HepG2 (cell line): ENCODE data around the gene TBXA2R. TPM values are rescaled to one million over a fixed set of nuclear protein-coding genes. Genes with fewer than 3 reads are reported as not detected.

Experiments used
- EED ChIP-seq: sonication (generic); formaldehyde crosslinking; IDR thresholded peaks from 2 replicates; pipeline ENCODE4 v1.5.0; 2020; ENCODE audit warnings: mild to moderate bottlenecking, missing genetic modification reagents
- HNF4A ChIP-seq: sonication (generic); formaldehyde crosslinking; IDR thresholded peaks from 2 replicates; pipeline ENCODE4 v1.4.0; 2020; ENCODE audit warnings: missing genetic modification reagents
- HOXA5 ChIP-seq: sonication (generic); formaldehyde crosslinking; IDR thresholded peaks from 2 replicates; pipeline ENCODE4 v1.4.0; 2020; ENCODE audit warnings: missing genetic modification reagents
- NFE2L1 ChIP-seq: sonication (generic); formaldehyde crosslinking; IDR thresholded peaks from 2 replicates; pipeline ENCODE4 v1.4.0; 2020; ENCODE audit warnings: missing genetic modification reagents, mild to moderate bottlenecking, borderline replicate concordance
- ZNF556 ChIP-seq: sonication (generic); formaldehyde crosslinking; IDR thresholded peaks from 2 replicates; pipeline ENCODE4 v1.4.0; 2020; ENCODE audit warnings: mild to moderate bottlenecking, missing genetic modification reagents, borderline replicate concordance
- ZNF589 ChIP-seq: sonication (generic); formaldehyde crosslinking; conservative IDR thresholded peaks from 2 replicates; pipeline ENCODE4 v1.8.0; 2022; ENCODE audit warnings: mild to moderate bottlenecking, moderate library complexity, missing genetic modification reagents
- ZSCAN22 ChIP-seq: sonication (generic); formaldehyde crosslinking; IDR thresholded peaks from 2 replicates; pipeline ENCODE4 v1.4.0; 2020; ENCODE audit warnings: mild to moderate bottlenecking, missing genetic modification reagents
- ZSCAN31 ChIP-seq: sonication (generic); formaldehyde crosslinking; IDR thresholded peaks from 2 replicates; pipeline ENCODE4 v1.5.0; 2020; ENCODE audit warnings: low read depth, mild to moderate bottlenecking, missing genetic modification reagents
- polyA plus RNA-seq, 8 experiments: library from polyadenylated mRNA; depleted of rRNA in 3 of 8; stranded (reverse) in 7 of 8; unstranded in 1 of 8; fragments of >200 nt; fragmentation: Illumina TruSeq in 4 of 8; extraction: Trizol in 4 of 8; gene quantifications; 2 replicates each; pipeline versions ENCODE4 v1.2.1 to v1.2.3, GENCODE V29; 2011 to 2016; ENCODE audit warnings: low read depth in 4 of 8, missing spikeins in 1 of 8, mixed read lengths in 1 of 8; ENCODE audit not compliant: insufficient read depth in 1 of 8
- total RNA-seq, 5 experiments: library from RNA; depleted of rRNA; stranded (reverse); fragments of >200 nt; fragmentation: Illumina TruSeq; extraction: Trizol; gene quantifications; 2 replicates each; pipeline ENCODE4 v1.2.3, GENCODE V29; 2016; ENCODE audit warnings: low read depth in 1 of 5
- TF ChIP-seq, protein P1 (sequence below): sonication (generic); formaldehyde crosslinking; IDR thresholded peaks from 2 replicates; pipeline ENCODE4 v1.4.0; 2020; ENCODE audit warnings: missing genetic modification reagents
- TF ChIP-seq, protein P2 (sequence below): sonication (generic); formaldehyde crosslinking; IDR thresholded peaks from 2 replicates; pipeline ENCODE4 v1.4.0; 2020; ENCODE audit warnings: missing genetic modification reagents
- TF ChIP-seq, protein P3 (sequence below): sonication (generic); formaldehyde crosslinking; IDR thresholded peaks from 2 replicates; pipeline ENCODE4 v1.9.0; 2021; ENCODE audit warnings: missing genetic modification reagents, borderline replicate concordance
- TF ChIP-seq, protein P4 (sequence below): sonication (generic); formaldehyde crosslinking; IDR thresholded peaks from 2 replicates; pipeline ENCODE4 v1.5.0; 2020; ENCODE audit warnings: mild to moderate bottlenecking, missing genetic modification reagents, borderline replicate concordance
- TF ChIP-seq, protein P5 (sequence below): sonication (generic); formaldehyde crosslinking; conservative IDR thresholded peaks from 2 replicates; pipeline ENCODE4 v1.5.0; 2020; ENCODE audit warnings: missing genetic modification reagents

Gene TBXA2R
- total and polyA plus RNA-seq, 2 of the 13 experiments (the other 11 are each of a cell fraction or from before 2014, with no cell fraction given) = 0.09 TPM; not detected in 1

DNA sequence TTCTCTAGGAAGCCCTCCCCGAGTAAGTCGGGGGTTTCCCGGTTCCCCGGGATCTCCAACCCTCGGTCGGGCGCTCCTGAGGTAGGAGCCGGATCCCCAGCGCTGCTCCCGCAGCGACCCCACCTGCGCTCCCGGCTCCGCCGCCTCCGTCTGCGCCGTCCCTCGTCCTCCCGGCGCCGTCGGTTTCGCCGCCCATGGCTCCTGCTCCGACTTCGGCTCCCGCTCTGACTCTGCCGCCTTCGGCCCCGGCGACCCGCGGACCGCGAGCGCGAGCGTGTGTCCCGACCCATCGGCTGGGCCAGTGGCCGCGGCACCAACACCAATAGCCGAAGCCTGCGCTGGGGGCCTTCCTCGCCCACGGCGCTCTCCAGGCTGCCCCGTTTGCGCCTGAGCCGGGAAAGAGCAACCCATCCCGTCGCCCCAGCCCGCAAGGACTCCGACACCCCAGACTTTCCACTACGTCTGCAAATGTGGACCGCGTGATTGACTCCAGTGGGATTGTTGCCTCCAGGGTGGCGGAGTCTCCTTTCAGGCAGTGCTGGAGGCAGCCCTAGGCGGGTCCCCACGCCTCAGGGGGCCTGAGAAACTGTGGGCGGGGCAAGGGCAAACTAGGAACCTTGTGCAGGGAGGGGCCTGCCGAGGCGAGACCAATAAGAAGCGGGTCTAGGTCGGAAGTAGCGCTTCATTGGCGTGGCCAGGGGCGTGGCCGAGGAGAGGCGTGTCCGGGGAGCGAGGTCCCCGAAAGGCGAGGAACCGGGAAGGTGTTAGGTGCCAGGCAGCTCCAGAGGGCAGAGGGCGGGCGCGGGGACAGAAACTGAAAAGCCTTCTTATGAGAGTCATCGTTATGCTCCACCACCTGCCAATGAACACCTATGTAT lies 20.0 kb upstream of the TBXA2R start, which contains the start of gene CACTIN (continued):
- TF ChIP-seq, protein P1, sequence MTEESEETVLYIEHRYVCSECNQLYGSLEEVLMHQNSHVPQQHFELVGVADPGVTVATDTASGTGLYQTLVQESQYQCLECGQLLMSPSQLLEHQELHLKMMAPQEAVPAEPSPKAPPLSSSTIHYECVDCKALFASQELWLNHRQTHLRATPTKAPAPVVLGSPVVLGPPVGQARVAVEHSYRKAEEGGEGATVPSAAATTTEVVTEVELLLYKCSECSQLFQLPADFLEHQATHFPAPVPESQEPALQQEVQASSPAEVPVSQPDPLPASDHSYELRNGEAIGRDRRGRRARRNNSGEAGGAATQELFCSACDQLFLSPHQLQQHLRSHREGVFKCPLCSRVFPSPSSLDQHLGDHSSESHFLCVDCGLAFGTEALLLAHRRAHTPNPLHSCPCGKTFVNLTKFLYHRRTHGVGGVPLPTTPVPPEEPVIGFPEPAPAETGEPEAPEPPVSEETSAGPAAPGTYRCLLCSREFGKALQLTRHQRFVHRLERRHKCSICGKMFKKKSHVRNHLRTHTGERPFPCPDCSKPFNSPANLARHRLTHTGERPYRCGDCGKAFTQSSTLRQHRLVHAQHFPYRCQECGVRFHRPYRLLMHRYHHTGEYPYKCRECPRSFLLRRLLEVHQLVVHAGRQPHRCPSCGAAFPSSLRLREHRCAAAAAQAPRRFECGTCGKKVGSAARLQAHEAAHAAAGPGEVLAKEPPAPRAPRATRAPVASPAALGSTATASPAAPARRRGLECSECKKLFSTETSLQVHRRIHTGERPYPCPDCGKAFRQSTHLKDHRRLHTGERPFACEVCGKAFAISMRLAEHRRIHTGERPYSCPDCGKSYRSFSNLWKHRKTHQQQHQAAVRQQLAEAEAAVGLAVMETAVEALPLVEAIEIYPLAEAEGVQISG (CRISPR knock-in tag) = peak; percentile 65
- TF ChIP-seq, protein P2, sequence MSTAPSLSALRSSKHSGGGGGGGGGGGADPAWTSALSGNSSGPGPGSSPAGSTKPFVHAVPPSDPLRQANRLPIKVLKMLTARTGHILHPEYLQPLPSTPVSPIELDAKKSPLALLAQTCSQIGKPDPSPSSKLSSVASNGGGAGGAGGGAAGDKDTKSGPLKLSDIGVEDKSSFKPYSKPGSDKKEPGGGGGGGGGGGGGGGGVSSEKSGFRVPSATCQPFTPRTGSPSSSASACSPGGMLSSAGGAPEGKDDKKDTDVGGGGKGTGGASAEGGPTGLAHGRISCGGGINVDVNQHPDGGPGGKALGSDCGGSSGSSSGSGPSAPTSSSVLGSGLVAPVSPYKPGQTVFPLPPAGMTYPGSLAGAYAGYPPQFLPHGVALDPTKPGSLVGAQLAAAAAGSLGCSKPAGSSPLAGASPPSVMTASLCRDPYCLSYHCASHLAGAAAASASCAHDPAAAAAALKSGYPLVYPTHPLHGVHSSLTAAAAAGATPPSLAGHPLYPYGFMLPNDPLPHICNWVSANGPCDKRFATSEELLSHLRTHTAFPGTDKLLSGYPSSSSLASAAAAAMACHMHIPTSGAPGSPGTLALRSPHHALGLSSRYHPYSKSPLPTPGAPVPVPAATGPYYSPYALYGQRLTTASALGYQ = no peak
- TF ChIP-seq ZSCAN22 (CRISPR knock-in tag) (no peak), NFE2L1 (CRISPR knock-in tag) (0 out of 2 replicates have a peak, but pooled peaks have one; percentile 32), EED (CRISPR knock-in tag) (peak; percentile 84), ZSCAN31 (CRISPR knock-in tag) (peak; percentile 94), HNF4A (CRISPR knock-in tag) (peak; percentile 34; the same call in 1 of the 2 replicates), HOXA5 (CRISPR knock-in tag) (no peak; the same call in 1 of the 2 replicates), ZNF556 (CRISPR knock-in tag) (peak; percentile 82; the same call in 1 of the 2 replicates), ZNF589 (0 out of 2 replicates have a peak, but pooled peaks have one; percentile 17)
- TF ChIP-seq, protein P3, sequence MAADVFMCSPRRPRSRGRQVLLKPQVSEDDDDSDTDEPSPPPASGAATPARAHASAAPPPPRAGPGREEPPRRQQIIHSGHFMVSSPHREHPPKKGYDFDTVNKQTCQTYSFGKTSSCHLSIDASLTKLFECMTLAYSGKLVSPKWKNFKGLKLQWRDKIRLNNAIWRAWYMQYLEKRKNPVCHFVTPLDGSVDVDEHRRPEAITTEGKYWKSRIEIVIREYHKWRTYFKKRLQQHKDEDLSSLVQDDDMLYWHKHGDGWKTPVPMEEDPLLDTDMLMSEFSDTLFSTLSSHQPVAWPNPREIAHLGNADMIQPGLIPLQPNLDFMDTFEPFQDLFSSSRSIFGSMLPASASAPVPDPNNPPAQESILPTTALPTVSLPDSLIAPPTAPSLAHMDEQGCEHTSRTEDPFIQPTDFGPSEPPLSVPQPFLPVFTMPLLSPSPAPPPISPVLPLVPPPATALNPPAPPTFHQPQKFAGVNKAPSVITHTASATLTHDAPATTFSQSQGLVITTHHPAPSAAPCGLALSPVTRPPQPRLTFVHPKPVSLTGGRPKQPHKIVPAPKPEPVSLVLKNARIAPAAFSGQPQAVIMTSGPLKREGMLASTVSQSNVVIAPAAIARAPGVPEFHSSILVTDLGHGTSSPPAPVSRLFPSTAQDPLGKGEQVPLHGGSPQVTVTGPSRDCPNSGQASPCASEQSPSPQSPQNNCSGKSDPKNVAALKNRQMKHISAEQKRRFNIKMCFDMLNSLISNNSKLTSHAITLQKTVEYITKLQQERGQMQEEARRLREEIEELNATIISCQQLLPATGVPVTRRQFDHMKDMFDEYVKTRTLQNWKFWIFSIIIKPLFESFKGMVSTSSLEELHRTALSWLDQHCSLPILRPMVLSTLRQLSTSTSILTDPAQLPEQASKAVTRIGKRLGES (CRISPR knock-in tag) = no peak
- TF ChIP-seq, protein P4, sequence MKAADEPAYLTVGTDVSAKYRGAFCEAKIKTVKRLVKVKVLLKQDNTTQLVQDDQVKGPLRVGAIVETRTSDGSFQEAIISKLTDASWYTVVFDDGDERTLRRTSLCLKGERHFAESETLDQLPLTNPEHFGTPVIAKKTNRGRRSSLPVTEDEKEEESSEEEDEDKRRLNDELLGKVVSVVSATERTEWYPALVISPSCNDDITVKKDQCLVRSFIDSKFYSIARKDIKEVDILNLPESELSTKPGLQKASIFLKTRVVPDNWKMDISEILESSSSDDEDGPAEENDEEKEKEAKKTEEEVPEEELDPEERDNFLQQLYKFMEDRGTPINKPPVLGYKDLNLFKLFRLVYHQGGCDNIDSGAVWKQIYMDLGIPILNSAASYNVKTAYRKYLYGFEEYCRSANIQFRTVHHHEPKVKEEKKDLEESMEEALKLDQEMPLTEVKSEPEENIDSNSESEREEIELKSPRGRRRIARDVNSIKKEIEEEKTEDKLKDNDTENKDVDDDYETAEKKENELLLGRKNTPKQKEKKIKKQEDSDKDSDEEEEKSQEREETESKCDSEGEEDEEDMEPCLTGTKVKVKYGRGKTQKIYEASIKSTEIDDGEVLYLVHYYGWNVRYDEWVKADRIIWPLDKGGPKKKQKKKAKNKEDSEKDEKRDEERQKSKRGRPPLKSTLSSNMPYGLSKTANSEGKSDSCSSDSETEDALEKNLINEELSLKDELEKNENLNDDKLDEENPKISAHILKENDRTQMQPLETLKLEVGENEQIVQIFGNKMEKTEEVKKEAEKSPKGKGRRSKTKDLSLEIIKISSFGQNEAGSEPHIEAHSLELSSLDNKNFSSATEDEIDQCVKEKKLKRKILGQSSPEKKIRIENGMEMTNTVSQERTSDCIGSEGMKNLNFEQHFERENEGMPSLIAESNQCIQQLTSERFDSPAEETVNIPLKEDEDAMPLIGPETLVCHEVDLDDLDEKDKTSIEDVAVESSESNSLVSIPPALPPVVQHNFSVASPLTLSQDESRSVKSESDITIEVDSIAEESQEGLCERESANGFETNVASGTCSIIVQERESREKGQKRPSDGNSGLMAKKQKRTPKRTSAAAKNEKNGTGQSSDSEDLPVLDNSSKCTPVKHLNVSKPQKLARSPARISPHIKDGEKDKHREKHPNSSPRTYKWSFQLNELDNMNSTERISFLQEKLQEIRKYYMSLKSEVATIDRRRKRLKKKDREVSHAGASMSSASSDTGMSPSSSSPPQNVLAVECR = peak; percentile 98
- TF ChIP-seq, protein P5, sequence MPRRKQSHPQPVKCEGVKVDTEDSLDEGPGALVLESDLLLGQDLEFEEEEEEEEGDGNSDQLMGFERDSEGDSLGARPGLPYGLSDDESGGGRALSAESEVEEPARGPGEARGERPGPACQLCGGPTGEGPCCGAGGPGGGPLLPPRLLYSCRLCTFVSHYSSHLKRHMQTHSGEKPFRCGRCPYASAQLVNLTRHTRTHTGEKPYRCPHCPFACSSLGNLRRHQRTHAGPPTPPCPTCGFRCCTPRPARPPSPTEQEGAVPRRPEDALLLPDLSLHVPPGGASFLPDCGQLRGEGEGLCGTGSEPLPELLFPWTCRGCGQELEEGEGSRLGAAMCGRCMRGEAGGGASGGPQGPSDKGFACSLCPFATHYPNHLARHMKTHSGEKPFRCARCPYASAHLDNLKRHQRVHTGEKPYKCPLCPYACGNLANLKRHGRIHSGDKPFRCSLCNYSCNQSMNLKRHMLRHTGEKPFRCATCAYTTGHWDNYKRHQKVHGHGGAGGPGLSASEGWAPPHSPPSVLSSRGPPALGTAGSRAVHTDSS (CRISPR knock-in tag) = no peak
